ENCODE measurements around the gene LIMS3. TPM values are rescaled to one million over a fixed set of nuclear protein-coding genes. Genes with fewer than 3 reads are reported as not detected.
"Not testable (repeated sequence)": the region's sequence is repeated elsewhere in the genome, so short reads cannot be mapped to it uniquely, and the experiment has no call there.

The LIMS3 gene
- total and polyA plus RNA-seq, 3 experiments from 2014 or later: 0.91 to 1.7 (median 1.5) TPM

DNA sequence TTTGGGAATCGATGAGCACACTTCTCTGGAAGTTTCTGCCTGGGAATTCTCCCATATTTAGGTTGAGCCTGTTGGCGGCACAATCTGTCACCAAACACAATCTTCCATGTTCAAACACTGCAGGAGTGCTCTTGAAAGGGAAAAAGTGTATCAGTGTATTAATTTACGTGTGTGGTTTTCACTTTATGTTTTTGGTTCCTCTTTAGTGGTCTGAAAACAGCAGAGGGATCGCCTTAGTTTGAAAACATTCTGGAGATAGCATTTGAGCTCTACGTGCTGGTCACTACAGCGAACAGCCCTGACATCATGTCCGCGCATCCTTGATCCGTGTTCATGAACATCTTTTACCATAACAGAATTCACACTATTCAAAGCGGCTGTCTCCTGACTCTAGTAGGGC, 73.2 kb downstream of the LIMS3 start:
- H3K27ac ChIP-seq (ENCODE audit: low read depth, low read length); POLR2A ChIA-PET; DNase-seq; H3K27ac Mint-ChIP-seq; H3K4me1 ChIP-seq (ENCODE audit: insufficient read depth, low read length); H3K36me3 ChIP-seq (ENCODE audit: insufficient read depth, low read length); H3K4me3 Mint-ChIP-seq; CTCF ChIA-PET; H3K27me3 Mint-ChIP-seq; H3K4me3 ChIP-seq (ENCODE audit: low read length); H3K9me3 Mint-ChIP-seq; H3K27me3 ChIP-seq (ENCODE audit: insufficient read depth, low read length, poor library complexity, severe bottlenecking); H3K36me3 Mint-ChIP-seq; H3K9me3 ChIP-seq (ENCODE audit: low read length); H3K4me1 Mint-ChIP-seq: not testable (repeated sequence)

Other genes starting within 250 kb of the LIMS3 start
- gene RGPD5, start 104.4 kb upstream of the LIMS3 start, total RNA-seq: 10 to 100 TPM; 30.3 to 31.7 TPM
- gene RGPD5, start 104.4 kb upstream of the LIMS3 start, polyA plus RNA-seq: 5.0 TPM
- gene MALL, start 217.1 kb downstream of the LIMS3 start, total RNA-seq: under 1 TPM; 0.47 to 0.50 TPM
- 0.38 TPM for gene MALL, start 217.1 kb downstream of the LIMS3 start, polyA plus RNA-seq